ENCODE results near the gene TINCR. TPM values are rescaled to one million over a fixed set of nuclear protein-coding genes. Genes with fewer than 3 reads are reported as not detected.

The TINCR gene
- total and polyA plus RNA-seq, 2 of the 13 experiments (the other 11 are each of a cell fraction or from before 2014, with no cell fraction given) = 0.17 to 0.33 TPM

DNA sequence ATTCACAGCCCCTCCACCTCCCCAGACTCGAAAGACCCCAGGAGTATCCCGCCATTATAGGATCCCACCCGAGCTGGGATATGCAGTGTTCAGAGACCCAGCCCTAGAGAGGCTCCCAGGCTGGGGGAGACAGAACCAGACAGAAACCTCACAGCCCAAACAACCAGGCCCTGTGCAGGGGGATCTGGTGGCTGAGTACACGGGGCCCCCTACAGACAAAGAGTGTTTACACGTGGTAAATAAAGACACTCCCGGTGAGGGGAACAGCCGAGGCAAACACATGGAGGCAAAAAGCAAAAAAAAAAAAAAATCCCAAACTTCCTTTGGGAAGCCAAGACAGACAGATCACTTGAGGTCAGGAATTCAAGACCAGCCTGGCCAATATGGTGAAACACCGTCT is 25.1 kb downstream of the TINCR start:
- Histone ChIP-seq H3K4me2 (ENCODE audit: low read depth, low read length) (no peak overlapping the region), H3K27me3 (ENCODE audit: control insufficient read depth in 1 of 2, insufficient read depth in 2 of 2, low read length in 2 of 2) (peaks cover 0 to 5% of the 10 kb centered on the region in 2 experiments; a peak in 2 of 5 replicates), H3K9me3 (ENCODE audit: low read length) (no peaks in the 10 kb centered on the region), H2AFZ (ENCODE audit: low read length) (no peak overlapping the region), H4K20me1 (ENCODE audit: insufficient read depth, low read length) (no peaks in the 10 kb centered on the region), H3K27ac (ENCODE audit: extremely low read length, insufficient read depth, low read length) (no peak overlapping the region), H3K4me3 (replicated peaks in 1 of 3; ENCODE audit: insufficient read depth in 1 of 3, low read depth in 2 of 3, low read length in 3 of 3) (no peak overlapping the region), H3K79me2 (ENCODE audit: insufficient read depth, low read length) (no peaks in the 10 kb centered on the region), H3K4me1 (ENCODE audit: insufficient read depth, low read length) (no peaks in the 10 kb centered on the region), H3K36me3 (replicated peaks in 1 of 2; ENCODE audit: control insufficient read depth in 1 of 2, insufficient read depth in 2 of 2, low read length in 2 of 2) (no peaks in the 10 kb centered on the region), H3K9ac (ENCODE audit: insufficient read depth, low read depth, low read length) (no peak overlapping the region)
- BruUV-seq (replicated peaks) = no TSS peak
- ATAC-seq (no peak; the same call in 2 of the 3 replicates), FAIRE-seq (no peak), DNase-seq (ENCODE audit: low spot score) (no peak)
- TF ChIP-seq TOPORS (CRISPR knock-in tag; IDR thresholded peaks at IDR 0.05) = no peak
- no peak for TF ChIP-seq CEBPB (IDR thresholded peaks at IDR 0.05; ENCODE audit: borderline replicate concordance, low read depth, low read length)
- TF ChIP-seq, protein P1, sequence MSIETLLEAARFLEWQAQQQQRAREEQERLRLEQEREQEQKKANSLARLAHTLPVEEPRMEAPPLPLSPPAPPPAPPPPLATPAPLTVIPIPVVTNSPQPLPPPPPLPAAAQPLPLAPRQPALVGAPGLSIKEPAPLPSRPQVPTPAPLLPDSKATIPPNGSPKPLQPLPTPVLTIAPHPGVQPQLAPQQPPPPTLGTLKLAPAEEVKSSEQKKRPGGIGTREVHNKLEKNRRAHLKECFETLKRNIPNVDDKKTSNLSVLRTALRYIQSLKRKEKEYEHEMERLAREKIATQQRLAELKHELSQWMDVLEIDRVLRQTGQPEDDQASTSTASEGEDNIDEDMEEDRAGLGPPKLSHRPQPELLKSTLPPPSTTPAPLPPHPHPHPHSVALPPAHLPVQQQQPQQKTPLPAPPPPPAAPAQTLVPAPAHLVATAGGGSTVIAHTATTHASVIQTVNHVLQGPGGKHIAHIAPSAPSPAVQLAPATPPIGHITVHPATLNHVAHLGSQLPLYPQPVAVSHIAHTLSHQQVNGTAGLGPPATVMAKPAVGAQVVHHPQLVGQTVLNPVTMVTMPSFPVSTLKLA (IDR thresholded peaks at IDR 0.05) = peak; percentile 49
- peak; percentile 19 for TF ChIP-seq STAG1 (CRISPR knock-in tag; IDR thresholded peaks at IDR 0.05)
- TF ChIP-seq, protein P2, sequence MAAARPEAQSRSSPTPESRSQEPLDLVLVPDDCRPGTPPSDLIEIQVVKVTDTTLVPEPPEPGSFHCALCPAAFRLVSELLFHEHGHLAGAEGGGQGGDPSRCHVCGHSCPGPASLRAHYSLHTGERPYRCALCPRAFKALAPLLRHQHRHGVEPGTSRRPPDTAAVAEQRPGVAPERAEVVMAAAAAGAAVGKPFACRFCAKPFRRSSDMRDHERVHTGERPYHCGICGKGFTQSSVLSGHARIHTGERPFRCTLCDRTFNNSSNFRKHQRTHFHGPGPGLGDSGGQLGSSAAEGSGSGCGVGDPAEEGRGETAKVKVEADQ (CRISPR knock-in tag; IDR thresholded peaks at IDR 0.05; ENCODE audit: borderline replicate concordance) = no peak
- TF ChIP-seq, protein P3, sequence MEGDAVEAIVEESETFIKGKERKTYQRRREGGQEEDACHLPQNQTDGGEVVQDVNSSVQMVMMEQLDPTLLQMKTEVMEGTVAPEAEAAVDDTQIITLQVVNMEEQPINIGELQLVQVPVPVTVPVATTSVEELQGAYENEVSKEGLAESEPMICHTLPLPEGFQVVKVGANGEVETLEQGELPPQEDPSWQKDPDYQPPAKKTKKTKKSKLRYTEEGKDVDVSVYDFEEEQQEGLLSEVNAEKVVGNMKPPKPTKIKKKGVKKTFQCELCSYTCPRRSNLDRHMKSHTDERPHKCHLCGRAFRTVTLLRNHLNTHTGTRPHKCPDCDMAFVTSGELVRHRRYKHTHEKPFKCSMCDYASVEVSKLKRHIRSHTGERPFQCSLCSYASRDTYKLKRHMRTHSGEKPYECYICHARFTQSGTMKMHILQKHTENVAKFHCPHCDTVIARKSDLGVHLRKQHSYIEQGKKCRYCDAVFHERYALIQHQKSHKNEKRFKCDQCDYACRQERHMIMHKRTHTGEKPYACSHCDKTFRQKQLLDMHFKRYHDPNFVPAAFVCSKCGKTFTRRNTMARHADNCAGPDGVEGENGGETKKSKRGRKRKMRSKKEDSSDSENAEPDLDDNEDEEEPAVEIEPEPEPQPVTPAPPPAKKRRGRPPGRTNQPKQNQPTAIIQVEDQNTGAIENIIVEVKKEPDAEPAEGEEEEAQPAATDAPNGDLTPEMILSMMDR (CRISPR knock-in tag; IDR thresholded peaks at IDR 0.05) = peak; percentile 51
- TF ChIP-seq FOXA1 (IDR thresholded peaks at IDR 0.05) = no peak
- peak; percentile 32; the same call in 1 of the 2 replicates for TF ChIP-seq FOXA1 (CRISPR knock-in tag; IDR thresholded peaks at IDR 0.05)
- no peak for TF ChIP-seq FOXP1 (IDR thresholded peaks at IDR 0.05)
- 0 out of 2 replicates have a peak, but pooled peaks have one; percentile 11 for TF ChIP-seq FOXP1 (CRISPR knock-in tag; IDR thresholded peaks at IDR 0.05)
- TF ChIP-seq FOXA3 (CRISPR knock-in tag; IDR thresholded peaks at IDR 0.05) = 0 out of 2 replicates have a peak, but pooled peaks have one; percentile 20
- POLR2A ChIA-PET = no interaction called here
- intact Hi-C loops (cut with micrococcal nuclease; ENCODE audit: unreplicated experiment) = no loop called here
- 30% methylated on average over 8 of the region's 8 CpGs for WGBS (ENCODE audit: low lambda C conversion rate)
- in situ Hi-C loops (cut with HindIII; ENCODE audit: extremely low pct_ligation_motif_present, low pct_unique_long_range_greater_than_20kb) = loop anchor here (5.0 kb wide), 1 partner anchor 35 kb away; no protein-coding TSS in a partner anchor
- CTCF ChIA-PET (ENCODE audit: low intra/inter-chr PET ratio, low total read pairs) = no interaction called here

All from HepG2 (cell line).